RCC 7860 (cell line): Measurements from ENCODE around the gene TMPRSS2.

Source experiments
- DNase-seq: peaks from one replicate; pipeline ENCODE4 v3.0.0-alpha.2; 2015; ENCODE audit warnings: low spot score
- FAIRE-seq: peaks from 2 replicates; lab custom pipeline; 2012; peaks lifted over from hg19 to GRCh38; lab: Jason Lieb, UNC

The TMPRSS2 gene

GRCh38 chr21:41507521-41508414 is at the start of gene TMPRSS2:
Gene TMPRSS2, minus strand, starts transcription at chr21:41508158. Its CDS starts 10,025 bp downstream, at chr21:41498133.
- no peak for DNase-seq

GRCh38 chr21:41555057-41555456 is 47.1 kb upstream of the TMPRSS2 start:
- DNase-seq, result no peak
- no peak for FAIRE-seq

More at GRCh38 chr21:41507521-41508414, at the start of gene TMPRSS2:
- no peak for FAIRE-seq

GRCh38 chr21:41552254-41552653 is 44.3 kb upstream of the TMPRSS2 start:
- DNase-seq (no peak), FAIRE-seq (no peak)

- no peak for DNase-seq
- no peak for FAIRE-seq
Measured at GRCh38 chr21:41548781-41549180, 40.8 kb upstream of the TMPRSS2 start.

GRCh38 chr21:41547111-41547510 is 39.2 kb upstream of the TMPRSS2 start:
- FAIRE-seq (no peak), DNase-seq (no peak)

- no peak for DNase-seq
Measured at GRCh38 chr21:41545500-41546359, 37.8 kb upstream of the TMPRSS2 start.

GRCh38 chr21:41542727-41543126 is 34.8 kb upstream of the TMPRSS2 start:
- DNase-seq (no peak), FAIRE-seq (no peak)

More at GRCh38 chr21:41545500-41546359, 37.8 kb upstream of the TMPRSS2 start:
- no peak for FAIRE-seq

- DNase-seq (no peak), FAIRE-seq (no peak)
Measured at GRCh38 chr21:41537356-41537755, 29.4 kb upstream of the TMPRSS2 start.

GRCh38 chr21:41536827-41537103 is 28.8 kb upstream of the TMPRSS2 start:
- FAIRE-seq, result no peak

GRCh38 chr21:41536076-41536826 is 28.3 kb upstream of the TMPRSS2 start:
- DNase-seq (no peak), FAIRE-seq (no peak)

More at GRCh38 chr21:41536827-41537103, 28.8 kb upstream of the TMPRSS2 start:
- DNase-seq, result no peak

GRCh38 chr21:41530366-41530765 is 22.4 kb upstream of the TMPRSS2 start:
- no peak for DNase-seq
- FAIRE-seq, result no peak

- DNase-seq (no peak), FAIRE-seq (no peak)
Measured at GRCh38 chr21:41529769-41530168, 21.8 kb upstream of the TMPRSS2 start.

GRCh38 chr21:41526478-41527087 is 18.6 kb upstream of the TMPRSS2 start:
- DNase-seq (no peak), FAIRE-seq (no peak)

GRCh38 chr21:41523175-41523574 is 15.2 kb upstream of the TMPRSS2 start:
- no peak for DNase-seq
- FAIRE-seq, result no peak

- DNase-seq, result no peak
- no peak for FAIRE-seq
Measured at GRCh38 chr21:41521489-41522027, 13.6 kb upstream of the TMPRSS2 start.

- DNase-seq (no peak), FAIRE-seq (no peak)
Measured at GRCh38 chr21:41520560-41521442, 12.8 kb upstream of the TMPRSS2 start.

- DNase-seq (no peak), FAIRE-seq (no peak)
Measured at GRCh38 chr21:41519806-41520559, 12.0 kb upstream of the TMPRSS2 start.

GRCh38 chr21:41518757-41519156 is 10.8 kb upstream of the TMPRSS2 start:
- DNase-seq (no peak), FAIRE-seq (no peak)

GRCh38 chr21:41511858-41512257 is 3.9 kb upstream of the TMPRSS2 start:
- DNase-seq (peak; percentile 47), FAIRE-seq (no peak)
